Activated CD8-positive, alpha-beta T cell treated with anti-CD3 and anti-CD28 coated beads, Interleukin-2, amount 10 ng/mL, durations not matched to agents 7 days and 5 days (primary cell): Measurements from ENCODE around the gene TRIM65. TPM values are rescaled to one million over a fixed set of nuclear protein-coding genes. Genes with fewer than 3 reads are reported as not detected.
"Not testable (repeated sequence)": the region's sequence is repeated elsewhere in the genome, so short reads cannot be mapped to it uniquely, and the experiment has no call there.

Experiments used
- ATAC-seq: fragments of 150-1000 bp; cut with Tn5 transposase; one replicate; pipeline ENCODE4 v1.10.0; 2021; ENCODE audit warnings: moderate library complexity
- CTCF ChIA-PET: fragments of 350-600 bp; sonication (Branson Sonifier 250); formaldehyde crosslinking; loops from one replicate; lab custom pipeline; 2021; ENCODE audit warnings: antibody characterized with exemption; lab: Charles Lee
- POLR2A ChIA-PET: fragments of 350-600 bp; sonication (Branson Sonifier 250); formaldehyde crosslinking; loops from one replicate; lab custom pipeline; 2021; ENCODE audit warnings: antibody characterized with exemption; lab: Charles Lee
- DNase-seq: peaks from one replicate; pipeline ENCODE4 v3.0.0-alpha.2; 2020
- H3K27ac Mint-ChIP-seq: one replicate; pipeline ENCODE4 v1.8.0; 2021; ENCODE audit warnings: mild to moderate bottlenecking, mixed read lengths
- H3K27me3 Mint-ChIP-seq: one replicate; pipeline ENCODE4 v1.8.0; 2021; ENCODE audit warnings: low read depth, mixed read lengths
- H3K36me3 Mint-ChIP-seq: one replicate; pipeline ENCODE4 v1.8.0; 2021; ENCODE audit warnings: low read depth, mixed read lengths
- H3K4me1 Mint-ChIP-seq: one replicate; pipeline ENCODE4 v1.8.0; 2021; ENCODE audit warnings: low read depth, mixed read lengths
- H3K4me3 Mint-ChIP-seq: one replicate; pipeline ENCODE4 v1.8.0; 2021; ENCODE audit warnings: mild to moderate bottlenecking, mixed read lengths
- H3K9me3 Mint-ChIP-seq: one replicate; pipeline ENCODE4 v1.8.0; 2022; ENCODE audit warnings: mixed read lengths; ENCODE audit not compliant: insufficient read depth
- total RNA-seq, 2 experiments: library from RNA; stranded (reverse); gene quantifications; one replicate each; pipeline ENCODE4 v1.2.3, GENCODE V29; 2021

Gene TRIM65
- total RNA-seq, 2 experiments from 2014 or later, result 35.8 to 37.3 TPM

DNA sequence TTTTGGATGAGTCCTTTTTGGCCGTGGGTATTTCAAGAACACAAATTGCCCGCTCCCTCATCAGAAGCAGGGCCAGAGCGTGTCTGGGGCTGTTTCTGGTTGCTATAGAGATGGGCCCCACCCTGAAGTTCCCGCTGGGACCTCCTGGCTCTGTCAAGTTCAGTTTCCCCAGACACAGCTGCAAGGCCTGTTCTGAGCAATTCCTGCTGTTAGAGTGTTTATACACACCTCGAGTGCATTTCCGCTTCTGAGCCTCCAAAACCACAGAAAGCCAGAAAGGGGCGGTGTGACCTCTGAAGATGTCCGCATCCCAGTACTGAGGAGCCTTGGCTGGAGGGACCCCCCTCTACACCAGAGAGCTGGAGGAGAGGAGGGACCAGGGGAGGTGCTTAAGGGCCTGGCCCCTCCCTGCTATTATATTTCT, 32.3 kb downstream of the TRIM65 start:
- Mint-ChIP-seq H3K4me3 (peak overlapping the region; percentile 39), H3K27ac (peak overlapping the region; percentile 83)

DNA sequence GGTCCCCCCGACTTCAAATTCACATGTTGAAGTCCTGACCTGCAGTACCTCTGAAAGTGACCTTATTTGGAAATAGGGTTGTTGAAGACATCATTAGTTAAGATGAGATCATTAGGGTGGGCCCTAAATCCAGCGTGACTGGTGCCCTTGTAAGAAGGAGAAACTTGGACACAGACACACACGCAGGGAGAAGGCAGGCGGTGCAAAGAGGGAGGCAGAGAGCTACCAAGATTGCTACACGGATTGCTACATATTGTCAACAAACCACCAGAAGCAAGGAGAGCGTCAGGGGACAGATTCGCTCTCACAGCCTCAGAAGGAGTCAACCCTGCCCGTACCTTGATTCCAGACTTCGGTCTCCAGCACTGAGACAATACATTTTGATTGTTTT, 34.8 kb downstream of the TRIM65 start:
- H3K27ac Mint-ChIP-seq, result no peak overlapping the region

More for the DNA sequence above, 32.3 kb downstream of the TRIM65 start:
- H3K9me3 Mint-ChIP-seq, result no peaks in the 10 kb centered on the region
- CTCF ChIA-PET, result interaction anchor here (0.7 to 11.9 kb wide), 8 partner anchors 9 to 117 kb away, joined by 3 to 307 read pairs (median 3); partner anchors contain the start of genes TRIM47 and WBP2
- ATAC-seq (peak; percentile 88), DNase-seq (peak; percentile 74)
- no peaks in the 10 kb centered on the region for H3K36me3 Mint-ChIP-seq
- POLR2A ChIA-PET, result interaction anchor here (0.6 to 1.9 kb wide), 7 partner anchors 9 to 108 kb away, joined by 3 to 13 read pairs (median 4); partner anchors contain the start of gene WBP2
- H3K4me1 Mint-ChIP-seq, result peaks cover 29% of the 10 kb centered on the region
- H3K27me3 Mint-ChIP-seq, result no peaks in the 10 kb centered on the region

DNA sequence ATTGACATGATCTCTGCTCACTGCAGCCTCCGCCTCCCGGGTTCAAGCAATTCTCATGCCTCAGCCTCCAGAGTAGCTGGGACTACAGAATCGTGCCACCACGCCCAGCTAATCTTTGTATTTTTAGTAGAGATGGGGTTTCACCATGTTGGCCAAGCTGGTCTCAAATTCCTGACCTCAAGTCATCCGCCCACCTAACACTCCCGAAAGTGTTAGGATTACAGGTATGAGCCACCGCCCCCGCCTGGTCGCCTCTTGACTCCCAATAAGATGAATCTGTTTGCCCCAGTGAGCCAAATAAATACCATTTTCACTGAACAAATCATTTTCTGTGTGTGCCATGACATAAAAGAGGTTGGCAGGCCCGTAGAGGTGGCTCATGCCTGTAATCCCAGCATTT, 37.4 kb downstream of the TRIM65 start:
- POLR2A ChIA-PET, result interaction anchor here (0.6 to 1.8 kb wide), 5 partner anchors 9 to 84 kb away, joined by 3 to 7 read pairs (median 3); partner anchors contain the start of gene UNK
- H3K27me3 Mint-ChIP-seq, H3K36me3 Mint-ChIP-seq, H3K4me3 Mint-ChIP-seq, DNase-seq, ATAC-seq, H3K9me3 Mint-ChIP-seq: not testable (repeated sequence)
- H3K4me1 Mint-ChIP-seq, result peaks cover 41% of the 10 kb centered on the region
- peak overlapping the region; percentile 91 for H3K27ac Mint-ChIP-seq
- CTCF ChIA-PET, result interaction anchor here (0.6 to 11.9 kb wide), 5 partner anchors 11 to 657 kb away, joined by 3 to 307 read pairs (median 12); partner anchors contain the start of genes TRIM47 and TRIM65

More for the DNA sequence above, 34.8 kb downstream of the TRIM65 start:
- H3K36me3 Mint-ChIP-seq, result no peaks in the 10 kb centered on the region
- no peaks in the 10 kb centered on the region for H3K27me3 Mint-ChIP-seq
- ATAC-seq, result no peak
- CTCF ChIA-PET, result interaction anchor here (0.7 to 11.9 kb wide), 17 partner anchors 13 to 650 kb away, joined by 3 to 307 read pairs (median 5); partner anchors contain the start of genes GALK1, TRIM47, TRIM65 and UNC13D
- no peak for DNase-seq
- H3K4me1 Mint-ChIP-seq, result peaks cover 47% of the 10 kb centered on the region
- H3K9me3 Mint-ChIP-seq, result no peaks in the 10 kb centered on the region
- POLR2A ChIA-PET, result interaction anchor here (2.9 kb wide), 1 partner anchor 15 kb away, joined by 23 read pairs; the partner anchor contains the start of gene TRIM47
- no peak overlapping the region for H3K4me3 Mint-ChIP-seq

DNA sequence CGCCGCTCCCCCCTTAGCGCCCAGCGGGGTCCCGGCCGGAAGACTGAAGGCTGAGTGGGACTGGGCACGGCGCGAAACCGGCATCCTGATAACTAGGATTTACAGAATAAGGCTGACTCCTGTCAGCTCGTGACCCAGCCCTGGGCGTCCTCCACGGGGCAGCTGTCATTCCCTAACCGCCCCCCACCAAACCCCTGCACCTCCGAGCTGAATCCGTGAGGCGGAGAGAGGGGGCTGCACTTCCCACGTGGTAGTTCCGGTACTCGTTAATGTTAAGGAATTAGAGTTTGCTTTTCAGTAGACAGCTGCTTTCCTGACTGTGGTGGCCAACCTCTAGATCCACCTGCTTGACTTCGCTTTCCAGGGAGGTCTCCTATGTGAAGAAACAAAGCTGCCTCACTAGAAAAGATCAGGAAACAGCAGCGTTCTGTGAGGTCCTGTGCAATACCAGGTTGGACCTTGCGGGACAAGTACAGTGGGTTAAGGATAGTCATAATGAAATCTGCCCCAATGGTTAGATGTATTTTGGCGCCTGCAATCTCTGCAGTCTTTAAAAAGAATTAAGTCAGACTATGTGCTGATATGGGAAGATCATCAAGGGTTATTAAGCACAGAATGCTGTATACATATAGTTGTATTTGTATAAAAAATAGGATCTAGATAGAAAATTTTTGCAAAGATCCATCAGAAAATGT, 40.5 kb downstream of the TRIM65 start:
- H3K9me3 Mint-ChIP-seq, result no peaks in the 10 kb centered on the region
- H3K27me3 Mint-ChIP-seq, result no peaks in the 10 kb centered on the region
- H3K36me3 Mint-ChIP-seq, result peaks cover 6% of the 10 kb centered on the region
- H3K4me1 Mint-ChIP-seq, result peaks cover 40% of the 10 kb centered on the region
- DNase-seq (peak; percentile 59), ATAC-seq (peak; percentile 35)
- ChIA-PET CTCF (interaction anchor here (0.7 to 11.9 kb wide), 18 partner anchors 8 to 143 kb away, joined by 3 to 307 read pairs (median 5); partner anchors contain the start of genes MRPL38, TRIM47, TRIM65 and UNC13D), POLR2A (interaction anchor here (0.6 to 4.9 kb wide), 17 partner anchors 9 to 418 kb away, joined by 3 to 66 read pairs (median 9); partner anchors contain the start of genes ACOX1, TRIM47, TRIM65 and UNC13D)
- H3K27ac Mint-ChIP-seq, result peak overlapping the region; percentile 93
- no peak overlapping the region for H3K4me3 Mint-ChIP-seq

DNA sequence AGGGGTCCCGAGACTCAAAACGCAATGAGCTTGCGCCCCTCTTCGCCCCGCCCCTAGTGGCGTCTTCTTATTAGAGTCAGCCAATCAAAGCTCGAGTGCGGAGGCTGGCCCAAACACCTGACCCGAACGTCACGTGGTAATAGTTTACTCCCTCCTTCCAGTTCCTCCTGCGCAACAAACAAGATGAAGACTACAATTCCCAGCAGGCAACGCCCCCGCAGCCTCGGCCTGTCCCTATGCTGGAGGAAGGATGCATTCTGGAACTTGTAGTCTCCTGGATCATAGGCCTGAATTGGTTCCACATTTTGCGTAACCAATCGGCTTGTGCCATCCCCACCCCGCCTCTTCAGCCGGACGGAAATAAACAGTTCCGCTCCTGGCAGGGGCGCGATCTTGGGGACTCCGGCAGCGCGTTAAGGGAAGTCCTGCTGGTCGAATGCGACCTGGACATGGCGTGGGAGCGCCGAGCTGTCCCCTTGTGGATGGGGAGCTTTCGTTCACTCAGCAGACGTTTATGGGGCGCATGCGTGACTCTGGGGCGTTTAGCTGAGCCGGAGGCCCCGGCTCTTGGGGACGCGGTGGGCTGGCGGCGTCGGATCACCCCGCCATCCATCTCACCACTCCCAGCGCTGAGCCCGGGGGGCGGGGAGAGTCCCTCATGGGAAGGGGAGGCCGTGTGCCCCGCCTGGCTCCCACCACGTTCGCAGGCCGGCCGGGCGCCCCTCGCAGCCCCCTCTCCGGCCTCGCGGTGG, 41.3 kb downstream of the TRIM65 start, which contains the start of gene WBP2:
WBP2 (minus strand) TSS at position 26 of the 752 bp plus-strand sequence. CDS start 38 bp downstream, outside the sequence.
- Mint-ChIP-seq H3K9me3 (no peaks in the 10 kb centered on the region), H3K4me1 (peaks cover 37% of the 10 kb centered on the region), H3K27ac (peak within 1 kb of the TSS; percentile 93), H3K36me3 (peaks cover 11% of the 10 kb centered on the region), H3K4me3 (no peak within 1 kb of the TSS), H3K27me3 (no peaks in the 10 kb centered on the region)
- peak; percentile 93 for ATAC-seq
- POLR2A ChIA-PET, result interaction anchor here (0.6 to 4.9 kb wide), 26 partner anchors 10 to 1636 kb away, joined by 3 to 66 read pairs (median 4); partner anchors contain the start of genes ACOX1, RECQL5, SAP30BP and TRIM47
- peak; percentile 99 for DNase-seq
- CTCF ChIA-PET, result interaction anchor here (0.9 to 11.9 kb wide), 23 partner anchors 7 to 144 kb away, joined by 3 to 307 read pairs (median 5); partner anchors contain the start of genes GALK1, MRPL38, TRIM47 and TRIM65

DNA sequence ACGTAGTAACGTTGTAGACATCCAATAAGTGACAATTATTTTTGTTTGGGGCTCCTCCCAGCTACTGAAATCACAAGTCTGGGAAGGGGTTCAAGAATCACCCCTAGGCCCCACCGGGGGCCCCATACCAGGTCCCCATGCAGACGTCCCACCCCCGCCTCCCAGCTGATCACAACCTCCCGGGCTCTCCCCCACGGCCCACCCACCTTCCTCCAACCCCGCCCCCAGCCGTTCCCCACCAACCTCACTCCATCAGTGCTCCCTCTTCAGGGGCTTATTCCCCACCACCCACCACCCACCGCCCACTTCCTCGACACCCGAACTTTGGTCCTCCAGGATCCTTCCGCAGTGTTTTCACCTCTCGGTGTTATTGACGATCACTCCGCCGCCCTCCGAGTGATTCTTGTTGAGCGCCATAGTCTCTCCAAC, 41.9 kb downstream of the TRIM65 start:
- H3K36me3 Mint-ChIP-seq, result peaks cover 12% of the 10 kb centered on the region
- H3K27ac Mint-ChIP-seq, result no peak overlapping the region
- H3K4me3 Mint-ChIP-seq, result no peak overlapping the region
- ATAC-seq (peak; percentile 5), DNase-seq (no peak)
- H3K27me3 Mint-ChIP-seq, result no peaks in the 10 kb centered on the region
- CTCF ChIA-PET, result interaction anchor here (0.9 to 11.9 kb wide), 21 partner anchors 9 to 144 kb away, joined by 3 to 307 read pairs (median 5); partner anchors contain the start of genes GALK1, MRPL38, TRIM47 and TRIM65
- peaks cover 37% of the 10 kb centered on the region for H3K4me1 Mint-ChIP-seq
- no peaks in the 10 kb centered on the region for H3K9me3 Mint-ChIP-seq
- POLR2A ChIA-PET, result interaction anchor here (0.6 to 4.9 kb wide), 28 partner anchors 10 to 1636 kb away, joined by 3 to 66 read pairs (median 4); partner anchors contain the start of genes ACOX1, RECQL5, SAP30BP and TRIM47

DNA sequence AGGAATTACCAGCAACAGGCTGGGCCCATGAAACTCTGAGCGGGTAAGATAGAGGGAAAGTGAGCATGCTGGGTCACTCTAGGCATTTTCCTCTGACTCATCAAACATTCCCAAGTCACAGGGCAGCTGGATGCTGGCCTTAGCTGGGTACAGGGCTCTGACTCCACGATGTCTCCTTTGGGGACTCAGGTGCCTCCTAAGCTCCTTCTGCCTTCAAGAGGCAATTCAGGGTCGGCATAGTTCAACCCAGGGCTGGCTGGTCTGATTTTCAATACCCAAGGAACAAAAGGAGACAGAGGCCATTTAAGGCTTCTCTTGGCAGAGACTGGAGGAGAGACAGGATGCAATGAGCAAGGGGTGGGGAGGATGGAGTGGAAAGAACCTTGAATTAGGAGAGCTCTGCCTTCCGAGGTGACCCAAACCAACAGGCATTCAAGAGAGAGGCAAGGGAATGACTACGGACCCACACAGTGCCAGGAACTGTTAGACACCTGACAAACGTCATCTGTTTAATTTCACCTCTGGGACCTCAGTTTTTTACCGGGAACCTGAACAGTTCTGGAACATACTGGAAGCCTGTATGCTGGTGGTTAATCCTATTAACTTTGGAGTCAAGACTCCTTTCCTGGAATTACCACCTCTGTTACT, 42.5 kb downstream of the TRIM65 start:
- Mint-ChIP-seq H3K27ac (no peak overlapping the region), H3K9me3 (no peaks in the 10 kb centered on the region), H3K36me3 (peaks cover 17% of the 10 kb centered on the region), H3K27me3 (no peaks in the 10 kb centered on the region), H3K4me3 (no peak overlapping the region), H3K4me1 (peaks cover 34% of the 10 kb centered on the region)
- no peak for ATAC-seq
- POLR2A ChIA-PET, result interaction anchor here (0.6 to 4.9 kb wide), 11 partner anchors 9 to 254 kb away, joined by 3 to 66 read pairs (median 9); partner anchors contain the start of genes TRIM47, UNC13D and UNK
- CTCF ChIA-PET, result interaction anchor here (1.1 to 11.9 kb wide), 8 partner anchors 9 to 104 kb away, joined by 4 to 307 read pairs (median 11); partner anchors contain the start of genes GALK1, TRIM47 and UNC13D
- DNase-seq, result no peak

DNA sequence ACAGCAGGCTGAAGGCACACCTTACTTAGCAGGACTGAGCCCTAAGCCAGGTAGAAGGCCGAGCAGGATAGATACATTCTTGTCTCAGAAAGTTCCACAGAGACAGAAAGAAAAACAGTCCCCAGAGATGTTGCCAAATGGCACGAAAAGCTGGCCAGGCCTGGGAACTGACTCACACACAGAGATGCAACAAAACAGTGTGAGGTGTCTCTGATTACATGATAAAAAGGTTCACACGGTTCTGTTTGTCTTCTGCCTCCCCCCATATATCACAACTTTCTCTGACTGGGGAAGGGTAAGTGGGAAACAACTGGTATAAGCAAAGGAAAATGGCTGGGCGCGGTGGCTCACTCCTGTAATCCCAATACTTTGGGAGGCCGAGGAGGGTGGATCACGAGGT, 43.3 kb downstream of the TRIM65 start:
- POLR2A ChIA-PET, result interaction anchor here (1.7 to 4.9 kb wide), 6 partner anchors 8 to 74 kb away, joined by 6 to 66 read pairs (median 17); partner anchors contain the start of gene UNC13D
- peak overlapping the region; percentile 61 for H3K27ac Mint-ChIP-seq
- no peak for ATAC-seq
- no peaks in the 10 kb centered on the region for H3K27me3 Mint-ChIP-seq
- no peaks in the 10 kb centered on the region for H3K9me3 Mint-ChIP-seq
- peak overlapping the region; percentile 8 for H3K4me3 Mint-ChIP-seq
- CTCF ChIA-PET, result interaction anchor here (2.1 to 11.9 kb wide), 3 partner anchors 8 to 23 kb away, joined by 9 to 307 read pairs (median 49); partner anchors contain the start of genes TRIM47 and UNC13D
- H3K4me1 Mint-ChIP-seq, result peaks cover 32% of the 10 kb centered on the region
- peaks cover 18% of the 10 kb centered on the region for H3K36me3 Mint-ChIP-seq
- DNase-seq, result no peak

DNA sequence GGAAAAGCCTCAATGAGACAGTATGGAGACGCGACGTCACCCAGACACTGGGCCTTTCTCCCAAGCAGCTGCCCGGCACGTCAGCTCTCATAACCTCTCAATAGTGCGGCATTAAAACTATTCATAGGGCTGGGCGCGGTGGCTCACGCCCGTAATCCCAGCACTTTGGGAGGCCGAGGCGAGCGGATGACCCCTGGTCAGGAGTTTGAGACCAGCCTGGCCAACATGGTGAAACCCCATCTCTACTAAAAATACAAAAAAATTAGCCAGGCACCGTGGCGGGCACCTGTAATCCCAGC, 45.1 kb downstream of the TRIM65 start:
- H3K9me3 Mint-ChIP-seq, H3K27me3 Mint-ChIP-seq, CTCF ChIA-PET, ATAC-seq, DNase-seq, H3K4me3 Mint-ChIP-seq, H3K27ac Mint-ChIP-seq: not testable (repeated sequence)
- Mint-ChIP-seq H3K36me3 (peaks cover 32% of the 10 kb centered on the region), H3K4me1 (peaks cover 29% of the 10 kb centered on the region)
- POLR2A ChIA-PET, result interaction anchor here (1.7 kb wide), 1 partner anchor 72 kb away, joined by 6 read pairs; a partner anchor contains a TSS

DNA sequence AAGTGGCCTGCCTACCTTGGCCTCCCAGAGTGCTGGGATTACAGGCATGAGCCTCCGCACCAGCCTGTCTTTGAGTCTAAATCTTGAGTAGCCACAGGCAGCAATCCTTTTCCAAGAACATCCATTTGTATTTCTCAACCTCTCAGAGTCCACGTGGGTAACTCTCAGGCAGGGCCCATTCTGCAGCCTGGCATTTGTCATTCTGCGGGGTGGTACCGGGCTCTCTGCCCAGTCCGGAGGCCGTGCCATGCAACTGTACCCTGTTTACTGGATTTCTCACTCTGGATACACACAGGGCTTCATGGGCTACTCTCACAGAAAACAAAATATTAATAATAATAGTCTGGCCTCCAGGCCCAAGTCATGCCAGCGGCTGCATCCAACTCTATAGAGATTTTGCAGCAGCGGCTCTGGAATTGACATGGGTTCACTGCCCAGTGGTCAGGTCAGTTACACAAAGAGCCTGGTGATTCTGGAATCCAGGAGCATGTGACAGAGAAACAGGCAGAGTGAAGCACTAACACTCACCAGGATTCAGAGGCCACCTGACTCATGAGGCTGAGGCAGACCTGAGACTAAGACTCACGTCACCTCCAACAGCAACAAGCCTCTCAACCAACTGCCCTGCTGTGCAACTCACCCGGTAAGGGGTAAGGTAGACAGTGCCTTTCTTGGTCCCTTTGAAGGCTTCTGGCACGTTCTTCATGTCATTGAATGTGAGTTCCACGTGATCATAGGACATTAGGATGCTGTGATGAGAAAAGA, 45.6 kb downstream of the TRIM65 start:
- Mint-ChIP-seq H3K36me3 (peaks cover 34% of the 10 kb centered on the region), H3K27me3 (no peaks in the 10 kb centered on the region), H3K9me3 (no peaks in the 10 kb centered on the region), H3K27ac (no peak overlapping the region), H3K4me1 (peaks cover 24% of the 10 kb centered on the region), H3K4me3 (no peak overlapping the region)
- ATAC-seq (no peak), DNase-seq (no peak)
- ChIA-PET POLR2A (no interaction called here), CTCF (no interaction called here)
